NCI-H2171 (cell line): ENCODE measurements around the gene WWOX.

Source experiments
- DNase-seq: peaks from one replicate; lab custom pipeline; 2025; lab: John Stamatoyannopoulos, UW

The WWOX gene

GRCh38 chr16:78804058-78804735 is 704.7 kb downstream of the WWOX start:
- DNase-seq, result no peak

GRCh38 chr16:78805556-78805955 is 706.1 kb downstream of the WWOX start:
- no peak for DNase-seq

GRCh38 chr16:78811247-78811646 is 711.8 kb downstream of the WWOX start:
- DNase-seq, result no peak

- DNase-seq, result no peak
Measured at GRCh38 chr16:78812582-78812981, 713.1 kb downstream of the WWOX start.

- DNase-seq, result no peak
Measured at GRCh38 chr16:78813661-78814311, 714.3 kb downstream of the WWOX start.

GRCh38 chr16:78815713-78816112 is 716.3 kb downstream of the WWOX start:
- no peak for DNase-seq

- DNase-seq, result no peak
Measured at GRCh38 chr16:78816499-78817195, 717.2 kb downstream of the WWOX start.

- no peak for DNase-seq
Measured at GRCh38 chr16:78817200-78817739, 717.8 kb downstream of the WWOX start.

- no peak for DNase-seq
Measured at GRCh38 chr16:78821335-78821734, 721.9 kb downstream of the WWOX start.

- no peak for DNase-seq
Measured at GRCh38 chr16:78822509-78822908, 723.1 kb downstream of the WWOX start.

- DNase-seq, result no peak
Measured at GRCh38 chr16:78823027-78823426, 723.6 kb downstream of the WWOX start.

GRCh38 chr16:78829280-78829679 is 729.8 kb downstream of the WWOX start:
- no peak for DNase-seq

- no peak for DNase-seq
Measured at GRCh38 chr16:78830599-78830998, 731.1 kb downstream of the WWOX start.

- no peak for DNase-seq
Measured at GRCh38 chr16:78832100-78832499, 732.6 kb downstream of the WWOX start.

GRCh38 chr16:78836802-78837491 is 737.5 kb downstream of the WWOX start:
- no peak for DNase-seq

- no peak for DNase-seq
Measured at GRCh38 chr16:78837706-78838105, 738.3 kb downstream of the WWOX start.

- DNase-seq, result no peak
Measured at GRCh38 chr16:78838276-78838675, 738.8 kb downstream of the WWOX start.

GRCh38 chr16:78842950-78843349 is 743.5 kb downstream of the WWOX start:
- no peak for DNase-seq

GRCh38 chr16:78843978-78844377 is 744.5 kb downstream of the WWOX start:
- DNase-seq, result no peak

- no peak for DNase-seq
Measured at GRCh38 chr16:78844682-78845081, 745.2 kb downstream of the WWOX start.

- DNase-seq, result no peak
Measured at GRCh38 chr16:78851266-78851665, 751.8 kb downstream of the WWOX start.

GRCh38 chr16:78852081-78852635 is 752.7 kb downstream of the WWOX start:
- no peak for DNase-seq
